Right lobe of liver (tissue), 6 donors: Measurements from ENCODE around the gene FAM180A. TPM values are rescaled to one million over a fixed set of nuclear protein-coding genes. Genes with fewer than 3 reads are reported as not detected.

Experiments used
- ATAC-seq, 4 donors: fragments of 200-7000 bp; cut with Tn5 transposase; one replicate each; pipeline ENCODE4 v1.9.1; 2020; ENCODE audit warnings: mild to moderate bottlenecking in 4 of 4, moderate library complexity in 4 of 4
- DNase-seq, 3 donors: peaks; one replicate each; pipeline ENCODE4 v3.0.0-alpha.2; 2020
- H3K27ac ChIP-seq, 3 donors: fragments of 200-600 bp; one replicate each; pipeline ENCODE4 v1.8.0; 2022
- H3K27me3 ChIP-seq, 2 donors: fragments of 200-600 bp; one replicate each; pipeline ENCODE4 v1.8.0; 2022
- H3K36me3 ChIP-seq, 4 donors: fragments of 200-600 bp; sonication (generic) in 1 of 4; one replicate each; pipeline versions ENCODE4 v1.5.1 to v1.8.0; 2017 to 2022; ENCODE audit warnings: control low read depth in 1 of 4
- H3K4me1 ChIP-seq, 4 donors: fragments of 200-600 bp; sonication (generic) in 1 of 4; one replicate each; pipeline versions ENCODE4 v1.5.1 to v1.8.0; 2017 to 2022; ENCODE audit warnings: control low read depth in 1 of 4
- H3K4me3 ChIP-seq, 3 donors: fragments of 200-600 bp; one replicate each; pipeline ENCODE4 v1.8.0; 2022
- H3K9me3 ChIP-seq, 4 donors: fragments of 200-600 bp; sonication (generic) in 1 of 4; one replicate each; pipeline versions ENCODE4 v1.5.1 to v1.8.0; 2017 to 2022; ENCODE audit warnings: control low read depth in 1 of 4
- POLR2A ChIP-seq: fragments of 450-650 bp; IDR thresholded peaks from one replicate; pipeline ENCODE4 v1.6.1; 2017; ENCODE audit warnings: antibody characterized with exemption, mild to moderate bottlenecking
- WGBS: methylation state at CpG from one replicate; pipeline ENCODE4 v1.1.6; 2018; ENCODE audit warnings: low coverage, low lambda C conversion rate; ENCODE audit not compliant: insufficient coverage; ENCODE audit errors: missing lambda C conversion rate; 5-methylcytosine and 5-hydroxymethylcytosine counted together
- intact Hi-C, 2 donors: fragments of 100-400 bp; cut with DNase I; formaldehyde crosslinking; loops; one replicate each; pipeline versions ENCODE4 v1.11.2 to v1.14.1; 2022
- total RNA-seq, 6 experiments: library from RNA; depleted of rRNA in 2 of 6; stranded (reverse); fragments of >200 nt in 2 of 6; fragmentation: NEBNext Ultra II Directional in 3 of 6; extraction: Animal tissue kit (Norgen Biotek cat#: 25700) in 3 of 6; gene quantifications; one replicate each; pipeline versions ENCODE4 v1.1.0 to v1.2.4, GENCODE V29; 2016 to 2023
- TF ChIP-seq, protein P1 (sequence below), 4 donors: fragments of 200-600 bp in 3 of 4; fragments of 450-650 bp in 1 of 4; IDR thresholded peaks; one replicate each; pipeline versions ENCODE4 v1.5.1 to v1.8.0; 2016 to 2022; ENCODE audit warnings: antibody characterized with exemption in 4 of 4, mild to moderate bottlenecking in 2 of 4
- donor health status: DM: no; HTN: yes; CAD: no.
- donor health status: DM: no; HTN: no; CAD: no.
- donor health status: DM: no; HTN: no; CAD: no.
- donor health status: DM: no; HTN: yes; CAD: no.
- donor health status: DM: no; HTN: yes; CAD: no.

Gene FAM180A
- total RNA-seq, 6 experiments from 2014 or later = 2.8 to 14.9 (median 6.4) TPM

DNA sequence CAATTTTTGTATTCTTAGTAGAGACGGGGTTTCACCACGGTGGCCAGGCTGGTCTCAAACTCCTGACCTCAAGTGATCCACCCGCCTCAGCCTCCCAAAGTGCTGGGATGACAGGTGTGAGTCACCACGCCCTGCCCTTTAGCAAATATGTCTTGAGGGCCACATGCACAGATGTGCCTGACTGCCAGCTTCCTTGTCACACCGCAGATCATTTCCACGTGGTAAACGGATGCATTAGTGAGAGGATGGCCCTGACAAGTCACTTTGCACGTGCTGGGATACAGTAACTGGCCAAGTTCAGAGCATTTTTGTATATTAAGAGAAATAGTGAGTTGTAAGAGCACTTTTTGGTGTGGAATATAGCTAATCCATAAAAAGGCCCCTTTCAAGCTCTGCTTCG is 44.3 kb upstream of the FAM180A start:
- H3K36me3 ChIP-seq = no peaks in the 10 kb centered on the region
- TF ChIP-seq, protein P1, sequence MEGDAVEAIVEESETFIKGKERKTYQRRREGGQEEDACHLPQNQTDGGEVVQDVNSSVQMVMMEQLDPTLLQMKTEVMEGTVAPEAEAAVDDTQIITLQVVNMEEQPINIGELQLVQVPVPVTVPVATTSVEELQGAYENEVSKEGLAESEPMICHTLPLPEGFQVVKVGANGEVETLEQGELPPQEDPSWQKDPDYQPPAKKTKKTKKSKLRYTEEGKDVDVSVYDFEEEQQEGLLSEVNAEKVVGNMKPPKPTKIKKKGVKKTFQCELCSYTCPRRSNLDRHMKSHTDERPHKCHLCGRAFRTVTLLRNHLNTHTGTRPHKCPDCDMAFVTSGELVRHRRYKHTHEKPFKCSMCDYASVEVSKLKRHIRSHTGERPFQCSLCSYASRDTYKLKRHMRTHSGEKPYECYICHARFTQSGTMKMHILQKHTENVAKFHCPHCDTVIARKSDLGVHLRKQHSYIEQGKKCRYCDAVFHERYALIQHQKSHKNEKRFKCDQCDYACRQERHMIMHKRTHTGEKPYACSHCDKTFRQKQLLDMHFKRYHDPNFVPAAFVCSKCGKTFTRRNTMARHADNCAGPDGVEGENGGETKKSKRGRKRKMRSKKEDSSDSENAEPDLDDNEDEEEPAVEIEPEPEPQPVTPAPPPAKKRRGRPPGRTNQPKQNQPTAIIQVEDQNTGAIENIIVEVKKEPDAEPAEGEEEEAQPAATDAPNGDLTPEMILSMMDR (IDR thresholded peaks at IDR 0.05) = no peak
- TF ChIP-seq POLR2A = no peak
- intact Hi-C loops = no loop called here
- H3K4me1 ChIP-seq = no peaks in the 10 kb centered on the region
- ATAC-seq (no peak), DNase-seq (no peak)
- no peaks in the 10 kb centered on the region for H3K9me3 ChIP-seq
- H3K4me3 ChIP-seq = no peak overlapping the region
- no peaks in the 10 kb centered on the region for H3K27me3 ChIP-seq
- 72% methylated on average over 7 of the region's 9 CpGs for WGBS
- H3K27ac ChIP-seq = no peak overlapping the region

DNA sequence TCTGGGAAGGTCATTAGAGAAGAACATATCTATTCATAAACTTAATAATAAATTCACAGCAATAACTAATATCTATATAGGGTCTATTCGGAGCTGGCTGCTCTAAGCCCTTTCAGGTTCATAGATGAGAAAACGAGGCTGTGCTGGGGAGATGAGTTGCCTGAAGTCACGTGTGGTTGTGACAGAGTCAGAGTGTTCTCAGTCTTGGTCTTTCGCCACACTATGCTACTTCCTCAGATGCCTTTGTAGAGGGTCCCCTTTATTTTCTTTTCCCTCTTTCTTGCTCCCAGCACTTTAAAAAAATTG is 43.7 kb upstream of the FAM180A start:
- no peaks in the 10 kb centered on the region for H3K36me3 ChIP-seq
- H3K4me1 ChIP-seq = no peaks in the 10 kb centered on the region
- H3K27ac ChIP-seq = no peak overlapping the region
- TF ChIP-seq, protein P1 (IDR thresholded peaks at IDR 0.05) = no peak
- no peak for TF ChIP-seq POLR2A
- no peak for ATAC-seq
- no peaks in the 10 kb centered on the region for H3K27me3 ChIP-seq
- no peak overlapping the region for H3K4me3 ChIP-seq
- intact Hi-C loops = no loop called here
- H3K9me3 ChIP-seq = no peaks in the 10 kb centered on the region
- no peak for DNase-seq
- WGBS = 28% methylated on average over 4 of the region's 4 CpGs

DNA sequence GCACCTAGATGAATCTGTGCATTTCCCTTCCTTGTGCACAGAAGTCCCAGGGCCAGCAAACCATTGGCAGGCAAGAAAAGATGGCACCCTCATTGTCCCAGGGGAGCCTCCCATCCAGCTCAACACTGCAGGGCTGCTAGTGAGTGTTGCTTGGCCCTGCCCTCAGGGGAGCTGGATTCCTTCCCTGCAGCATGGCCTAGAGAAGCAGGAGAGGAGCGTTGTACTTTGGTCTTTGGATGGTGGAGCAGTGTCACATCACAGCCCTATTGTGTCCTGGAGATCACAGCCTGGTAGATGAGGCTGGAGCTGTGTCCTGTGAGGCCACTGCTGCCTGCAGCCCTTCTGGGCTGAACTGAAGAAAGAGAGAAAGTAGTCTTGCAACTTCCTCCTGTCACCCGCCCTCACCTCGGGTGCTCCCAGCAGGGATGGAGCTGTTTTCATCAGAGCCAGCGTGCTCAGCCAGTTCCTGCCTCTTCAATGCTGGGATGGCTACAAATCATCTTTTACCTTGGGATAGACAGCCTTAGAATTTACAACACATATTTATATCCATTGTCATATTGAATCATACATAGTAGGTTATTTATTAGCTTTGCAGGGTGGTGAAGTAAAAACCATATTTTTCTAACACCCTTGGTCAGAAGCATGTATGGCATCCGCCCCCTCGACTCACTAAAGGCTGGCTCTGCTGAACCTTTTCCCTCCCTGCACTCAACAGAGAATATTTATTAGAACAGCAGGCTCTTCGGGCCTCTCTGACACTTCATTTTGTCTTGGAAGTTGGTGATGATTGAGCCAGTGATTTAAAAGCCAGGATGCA is 43.1 kb upstream of the FAM180A start:
- 58% methylated on average over 4 of the region's 7 CpGs for WGBS

DNA sequence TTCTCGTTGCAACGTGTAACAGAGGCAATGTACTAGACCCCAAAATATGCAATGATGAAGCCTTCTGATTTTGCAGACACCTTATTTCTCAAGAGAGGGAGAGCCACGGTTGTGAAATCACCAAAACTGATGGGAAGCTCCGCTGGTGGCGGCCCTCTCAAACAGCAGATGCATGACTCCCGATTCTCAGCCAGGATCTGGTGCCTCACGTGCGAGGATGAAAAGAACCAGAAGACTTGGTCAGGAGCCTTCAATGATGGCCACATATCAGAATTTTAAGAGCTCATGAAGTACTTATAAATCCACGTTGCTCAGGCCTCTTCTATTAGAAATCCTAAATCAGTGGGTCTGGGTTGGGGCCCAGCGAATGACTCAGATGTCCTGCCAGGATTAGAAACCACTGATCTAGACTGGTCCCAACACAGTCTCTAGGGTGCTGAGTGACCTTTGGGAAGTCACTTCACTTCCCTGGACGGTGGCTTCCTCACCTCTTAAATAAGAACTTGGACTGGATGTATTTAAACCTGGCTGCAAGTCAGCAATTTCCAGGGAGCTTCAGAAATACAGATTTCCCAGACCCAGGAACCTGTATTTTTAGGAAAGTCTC is 41.9 kb upstream of the FAM180A start:
- H3K9me3 ChIP-seq = no peaks in the 10 kb centered on the region
- no peak overlapping the region for H3K27ac ChIP-seq
- intact Hi-C loops = no loop called here
- H3K4me3 ChIP-seq = no peak overlapping the region
- 59% methylated on average over 6 of the region's 11 CpGs for WGBS
- no peaks in the 10 kb centered on the region for H3K4me1 ChIP-seq
- H3K27me3 ChIP-seq = no peaks in the 10 kb centered on the region
- no peaks in the 10 kb centered on the region for H3K36me3 ChIP-seq
- TF ChIP-seq, protein P1 (IDR thresholded peaks at IDR 0.05) = no peak
- ATAC-seq = no peak
- no peak for DNase-seq

More for the DNA sequence above, 43.1 kb upstream of the FAM180A start:
- no peak overlapping the region for H3K27ac ChIP-seq
- H3K9me3 ChIP-seq = no peaks in the 10 kb centered on the region
- ATAC-seq (no peak), DNase-seq (no peak)
- intact Hi-C loops = no loop called here
- H3K4me1 ChIP-seq = no peaks in the 10 kb centered on the region
- no peak for TF ChIP-seq POLR2A
- H3K4me3 ChIP-seq = no peak overlapping the region
- no peaks in the 10 kb centered on the region for H3K36me3 ChIP-seq
- H3K27me3 ChIP-seq = no peaks in the 10 kb centered on the region

DNA sequence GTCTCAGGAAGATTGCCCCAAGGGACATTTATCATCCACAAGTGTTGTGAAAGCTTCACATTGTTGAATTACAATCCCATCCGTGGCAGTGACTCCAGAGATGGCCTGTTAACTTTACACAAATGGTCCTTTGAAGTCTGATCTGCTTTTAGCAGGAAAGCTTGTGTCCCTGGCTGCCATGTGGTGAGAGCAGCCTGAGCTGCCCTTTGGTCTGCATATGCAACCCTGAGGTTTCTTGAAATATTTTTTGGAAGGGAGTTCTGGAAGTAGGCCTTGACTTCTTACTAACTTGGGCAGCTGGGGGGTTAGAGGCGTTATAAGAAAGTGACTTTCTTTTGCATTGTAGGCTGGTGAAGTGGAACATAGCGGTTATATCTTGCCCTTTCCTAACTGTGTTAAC is 41.3 kb upstream of the FAM180A start:
- H3K27ac ChIP-seq = no peak overlapping the region
- H3K27me3 ChIP-seq = no peaks in the 10 kb centered on the region
- WGBS = 100% methylated on average over 1 of the region's 3 CpGs
- H3K9me3 ChIP-seq = no peaks in the 10 kb centered on the region
- no peak for ATAC-seq
- H3K36me3 ChIP-seq = no peaks in the 10 kb centered on the region
- no peak for DNase-seq
- no peaks in the 10 kb centered on the region for H3K4me1 ChIP-seq
- H3K4me3 ChIP-seq = no peak overlapping the region
- TF ChIP-seq, protein P1 (IDR thresholded peaks at IDR 0.05) = no peak
- no peak for TF ChIP-seq POLR2A
- intact Hi-C loops = no loop called here
